Activated CD8-positive, alpha-beta memory T cell treated with anti-CD3 and anti-CD28 coated beads for 48 hours (primary cell): Measurements from ENCODE around the gene PPP6R2.
A peak's percentile ranks its signal among the peaks of the same experiment; 100 is the strongest.
"Not testable (repeated sequence)": the region's sequence is repeated elsewhere in the genome, so short reads cannot be mapped to it uniquely, and the experiment has no call there.

ENCODE experiments used
- DNase-seq, 3 experiments: peaks; one replicate each; pipeline ENCODE4 v3.0.0-alpha.2; 2020; ENCODE audit warnings: low read depth in 2 of 3, low spot score in 2 of 3

Gene PPP6R2

DNA sequence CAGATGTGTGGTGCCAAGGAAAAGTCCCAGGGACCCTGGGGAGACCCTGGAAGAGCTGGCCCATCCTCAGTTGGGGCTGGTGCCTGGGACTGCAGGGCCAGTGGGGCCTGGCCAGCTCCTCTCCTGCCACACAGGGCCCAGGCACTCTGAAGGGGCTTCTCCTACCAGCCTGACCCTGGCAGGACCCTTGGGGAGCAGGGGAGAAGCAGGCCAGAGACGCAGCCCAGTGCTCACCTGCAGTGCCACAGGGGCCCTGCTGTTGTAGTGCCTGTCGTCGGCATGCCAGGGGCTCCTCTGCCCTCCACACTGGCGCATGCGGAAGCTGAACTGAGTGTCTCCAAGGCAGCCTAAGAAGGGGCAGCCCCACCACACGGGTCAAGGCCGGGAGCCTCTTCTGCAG, 25.5 kb upstream of the PPP6R2 start:
- no peak for DNase-seq

DNA sequence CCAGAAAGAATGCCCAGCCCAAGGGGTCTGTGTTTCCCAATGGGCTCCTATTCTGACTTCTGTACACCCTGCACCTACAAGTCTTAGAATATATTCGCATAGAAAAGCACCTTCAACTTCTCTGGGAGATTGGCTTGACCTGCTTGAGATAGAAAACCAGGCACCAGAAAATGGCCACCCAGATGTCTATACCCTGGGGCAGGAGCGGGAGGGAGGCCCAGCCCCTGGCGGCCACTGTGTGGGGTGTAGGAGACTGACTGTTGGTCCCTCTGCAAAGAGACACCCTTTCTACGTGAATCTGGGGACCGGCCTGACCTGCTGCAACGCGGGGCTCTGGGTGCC, 24.8 kb upstream of the PPP6R2 start:
- DNase-seq, result no peak

DNA sequence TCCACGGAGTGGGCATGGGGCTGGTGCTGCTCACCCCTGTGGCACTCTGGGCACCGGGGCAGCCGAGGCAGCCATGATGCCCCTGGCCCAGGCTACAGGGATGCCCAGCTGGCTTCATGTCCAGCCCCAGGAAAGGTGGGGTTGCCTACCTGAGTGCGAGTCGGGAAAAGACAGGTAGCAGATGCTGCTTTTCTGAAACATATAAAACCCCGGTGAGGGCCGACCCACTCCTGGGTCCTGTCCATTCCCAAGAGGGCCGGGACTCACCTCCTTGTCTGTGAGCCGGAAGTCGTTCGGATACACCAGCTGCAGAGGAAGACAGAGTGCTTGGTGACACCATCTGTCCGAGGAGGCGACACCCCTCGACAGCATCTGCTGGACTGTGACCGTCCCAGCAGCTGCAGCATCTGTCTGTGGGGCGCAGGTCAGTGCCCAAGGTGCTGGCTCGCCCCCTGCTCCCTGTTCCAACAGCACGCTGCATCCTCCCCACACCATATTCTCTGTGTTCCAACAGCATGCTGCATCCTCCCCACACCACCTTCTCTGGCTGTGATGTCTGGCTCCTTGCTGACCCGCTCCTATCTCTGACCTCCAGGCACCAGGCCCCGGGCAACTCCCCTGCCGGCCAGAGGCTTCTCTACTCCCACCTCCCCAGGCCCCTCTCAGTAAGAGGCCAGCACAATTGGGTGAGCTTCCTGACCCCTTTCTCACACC, 24.3 kb upstream of the PPP6R2 start:
- DNase-seq, result no peak

DNA sequence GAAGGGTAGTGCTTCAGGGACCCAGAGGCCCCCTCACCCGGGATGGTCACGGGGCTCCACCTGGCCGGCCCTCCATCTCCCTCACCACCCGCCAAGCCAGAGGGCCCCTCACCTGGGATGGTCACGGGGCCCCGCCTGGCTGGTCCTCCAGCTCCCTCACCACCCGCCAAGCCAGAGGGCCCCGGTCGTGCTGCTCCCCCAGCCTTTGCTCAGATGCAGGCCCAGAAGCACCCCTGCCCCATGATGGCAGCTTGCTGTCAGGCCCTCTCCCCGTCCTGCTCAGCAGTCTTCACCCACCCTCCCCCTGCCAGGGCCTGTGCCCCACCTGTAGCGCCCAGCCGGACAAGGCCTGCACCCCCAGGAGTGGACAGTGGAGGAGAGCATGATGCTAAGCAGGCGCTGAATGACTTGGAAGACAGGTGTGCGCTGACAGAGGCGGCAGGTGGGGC, 23.6 kb upstream of the PPP6R2 start:
- no peak for DNase-seq

DNA sequence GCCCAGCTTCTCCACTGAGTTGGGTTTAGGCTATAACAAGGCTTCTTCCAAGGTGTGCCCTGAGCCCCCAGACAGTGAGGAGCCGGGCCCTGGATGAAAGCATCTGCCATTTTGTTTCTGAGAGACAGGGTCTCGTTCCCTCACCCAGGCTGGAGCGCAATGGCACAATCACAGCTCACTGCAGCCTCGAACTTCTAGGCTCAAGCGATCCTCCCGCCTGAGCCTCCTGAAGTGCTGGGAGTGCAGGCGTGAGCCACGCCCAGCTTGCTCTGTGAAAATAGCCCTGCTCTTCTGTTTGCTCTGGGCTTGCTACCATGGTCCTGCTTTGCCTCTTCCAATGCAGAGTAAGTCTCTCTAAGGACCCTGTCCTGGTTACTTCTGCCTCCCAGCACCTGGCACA, 23.0 kb upstream of the PPP6R2 start:
- DNase-seq, result no peak

DNA sequence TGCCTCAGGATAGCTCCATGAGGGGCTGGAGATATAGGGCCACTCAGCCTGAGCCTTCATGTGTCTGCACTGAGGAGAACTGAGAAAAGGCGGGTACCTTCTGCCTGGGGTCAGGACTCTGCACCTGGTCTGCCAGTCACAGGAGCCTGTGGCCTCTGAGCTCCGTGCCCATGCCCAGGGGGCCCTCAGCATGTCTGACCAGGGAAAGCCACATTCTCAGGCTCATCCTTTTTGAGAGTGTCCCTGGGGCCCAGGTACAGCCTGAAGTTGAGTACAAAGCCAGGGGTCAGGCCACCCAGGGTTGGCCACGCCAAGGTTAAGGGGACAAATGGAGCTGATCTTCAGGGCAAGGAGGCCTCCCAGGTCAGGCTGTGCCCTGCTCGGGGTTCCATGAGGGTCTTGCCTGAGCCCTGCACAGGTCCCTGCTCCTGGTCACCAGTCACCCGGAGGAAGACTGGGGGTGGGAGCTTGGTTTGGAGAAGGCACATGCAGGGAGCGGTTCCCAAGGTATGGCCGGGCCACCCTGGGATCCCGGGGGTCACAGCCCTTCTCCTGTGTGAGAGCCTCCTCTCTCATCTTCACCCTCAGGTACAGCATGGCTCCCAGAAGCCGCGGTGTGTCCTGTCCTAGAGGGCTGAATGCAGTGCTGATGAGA, 22.3 kb upstream of the PPP6R2 start:
- DNase-seq, result no peak

DNA sequence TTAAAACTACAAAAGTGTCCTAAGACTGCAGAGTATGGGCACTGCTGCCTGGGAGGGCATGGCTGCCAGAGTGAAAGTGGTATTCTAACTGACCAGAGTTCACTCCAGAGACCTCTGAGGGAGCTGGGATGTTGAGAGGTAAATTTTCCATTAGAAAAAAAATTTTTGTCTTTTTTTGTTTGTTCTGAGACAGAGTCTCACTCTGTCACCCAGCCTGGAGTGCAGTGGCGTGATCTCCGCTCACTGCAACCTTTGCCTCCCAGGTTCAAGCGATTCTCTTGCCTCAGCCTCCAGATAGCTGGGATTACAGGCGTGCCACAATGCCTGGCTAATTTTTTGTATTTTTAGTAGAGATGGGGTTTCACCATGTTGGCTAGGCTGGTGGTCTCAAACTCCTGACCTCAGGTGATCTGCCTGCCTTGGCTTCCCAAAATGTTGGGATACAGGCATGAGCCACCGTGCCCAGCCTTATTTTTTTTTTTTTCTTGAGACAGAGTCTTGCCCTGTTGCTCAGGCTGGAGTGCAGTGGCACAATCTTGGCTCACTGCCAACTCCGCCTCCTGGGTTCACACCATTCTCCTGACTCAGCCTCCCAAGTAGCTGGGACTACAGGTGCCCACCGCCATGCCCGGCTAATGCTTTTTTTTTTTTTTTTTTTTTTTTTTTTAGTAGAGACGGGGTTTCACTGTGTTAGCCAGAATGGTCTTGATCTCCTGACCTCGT, 20.6 kb upstream of the PPP6R2 start:
- DNase-seq, result not testable (repeated sequence)

DNA sequence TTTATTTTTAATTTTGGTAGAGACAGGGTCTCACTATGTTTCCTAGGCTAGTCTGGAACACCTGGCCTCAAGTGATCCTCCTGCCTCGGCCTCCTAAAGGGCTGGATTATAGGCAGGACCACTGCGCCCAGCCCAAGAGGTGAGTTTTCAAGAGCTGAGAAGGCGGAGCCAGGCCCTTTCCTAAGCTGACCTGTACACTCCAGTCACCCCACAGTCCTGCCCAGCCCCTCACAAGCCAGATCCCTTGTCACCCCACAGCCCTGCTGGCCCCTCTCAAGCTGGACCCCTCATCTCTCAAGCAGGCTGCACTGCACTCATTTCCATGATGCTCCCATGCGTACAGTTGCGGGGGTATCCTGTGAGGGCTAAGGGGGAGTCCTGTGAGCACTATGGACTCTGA, 19.2 kb upstream of the PPP6R2 start:
- DNase-seq, result no peak

DNA sequence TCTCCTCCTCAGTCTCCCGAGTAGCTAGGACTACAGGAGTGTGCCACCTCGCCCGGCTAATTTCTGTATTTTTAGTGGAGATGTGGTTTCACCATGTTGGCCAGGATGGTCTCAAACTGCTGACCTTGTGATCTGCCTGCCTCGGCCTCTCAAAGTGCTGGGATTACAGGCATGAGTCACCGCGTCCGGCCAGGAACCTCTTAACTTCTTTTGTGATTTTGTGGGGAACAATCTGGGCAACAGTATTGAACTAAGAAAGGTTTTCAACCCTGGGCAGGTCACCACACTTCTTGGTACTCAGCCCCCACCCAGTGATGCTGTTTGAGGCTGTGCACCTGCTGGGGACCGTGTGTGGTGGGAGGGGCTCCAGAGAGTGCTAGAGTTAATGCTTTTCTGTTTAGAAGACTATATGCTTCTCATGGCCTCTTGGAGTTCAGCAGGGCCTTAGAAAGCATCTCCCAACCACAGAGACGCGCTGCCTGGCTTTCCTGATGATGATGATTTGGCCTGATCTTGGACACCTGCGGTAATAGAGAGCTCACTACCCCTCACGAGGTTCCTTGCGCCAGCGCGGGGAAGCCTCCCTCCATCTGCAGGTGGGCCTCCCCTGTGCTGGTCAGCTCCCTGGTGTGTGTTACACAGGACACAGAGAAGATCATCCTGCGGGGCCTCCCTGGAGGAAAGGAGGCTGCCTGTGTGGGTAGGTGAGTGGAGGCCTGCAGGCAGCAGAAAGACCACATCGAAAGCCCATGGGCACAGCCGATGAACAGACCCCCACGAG, 17.5 kb upstream of the PPP6R2 start:
- DNase-seq, result no peak

DNA sequence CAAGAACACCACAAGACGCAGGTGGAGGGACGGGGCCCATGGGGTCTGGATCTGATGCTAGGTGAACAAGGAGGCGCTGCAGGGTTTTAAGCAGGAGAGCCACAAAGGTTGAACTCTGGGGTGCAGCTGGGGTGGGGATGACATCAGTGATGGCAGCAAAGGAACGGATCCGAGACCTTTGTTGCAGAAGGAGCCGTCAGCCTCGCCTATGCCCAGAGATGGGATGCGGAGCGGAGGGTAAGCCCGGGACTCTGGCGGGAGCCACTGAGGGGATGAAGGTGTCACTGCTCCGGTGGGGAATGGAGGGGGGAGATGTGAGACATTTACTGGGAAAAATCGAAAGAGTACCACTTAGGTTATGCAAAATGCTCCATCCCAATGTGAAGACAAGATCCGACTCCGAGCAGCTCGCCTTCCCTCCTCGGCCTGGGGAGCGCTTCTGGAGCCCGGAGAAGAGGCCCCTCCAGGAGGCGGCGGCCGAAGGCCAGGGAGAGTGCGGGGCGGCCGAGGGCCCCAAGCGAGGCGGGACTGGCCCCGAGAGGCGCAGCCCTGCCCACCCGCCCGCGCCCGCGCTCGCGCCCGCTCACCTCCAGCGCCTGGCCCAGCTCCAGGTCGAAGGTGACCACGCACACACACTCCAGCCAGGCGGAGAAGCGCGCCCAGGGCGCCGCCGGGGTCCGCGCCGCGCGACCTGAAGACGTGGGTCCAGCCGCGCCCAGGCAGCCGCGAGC, 16.7 kb upstream of the PPP6R2 start:
- DNase-seq, result no peak

DNA sequence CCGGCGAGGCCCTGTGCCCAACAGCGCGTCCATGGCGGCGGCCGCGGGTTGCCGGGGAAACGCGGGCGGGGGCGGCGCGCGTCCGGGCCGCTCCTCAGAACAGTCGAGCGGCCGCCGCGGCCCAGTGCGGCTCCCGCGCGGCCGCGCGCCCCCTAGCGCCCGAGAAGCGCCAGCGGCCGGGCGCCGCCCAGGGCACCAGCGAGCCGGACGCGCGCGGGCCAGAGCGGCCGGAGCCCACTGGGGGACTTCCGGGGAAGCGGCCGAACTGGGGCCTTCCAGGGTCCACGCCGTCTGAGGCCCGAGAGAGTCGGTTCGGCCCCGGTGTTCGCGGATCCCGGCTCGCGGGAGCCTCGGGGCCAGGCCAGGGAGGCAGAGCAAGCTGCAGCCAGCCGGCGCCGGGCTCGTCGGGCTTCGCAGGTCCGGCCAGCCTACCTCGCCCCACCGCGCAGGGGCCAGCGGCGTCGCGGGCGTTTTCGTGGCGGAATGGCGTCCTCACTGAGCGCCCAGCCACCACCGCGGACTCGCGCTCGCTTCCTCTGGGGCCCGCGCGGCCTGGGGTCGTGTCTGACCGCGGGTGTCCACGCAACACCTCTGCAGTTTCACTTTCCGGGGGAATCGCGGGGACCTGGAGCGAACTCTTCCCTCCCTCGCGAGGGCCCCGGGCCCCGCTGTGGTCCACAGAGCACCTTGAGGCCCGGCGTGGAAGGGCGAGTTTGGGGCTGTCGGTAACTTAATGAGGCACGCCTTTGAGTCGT, 16.0 kb upstream of the PPP6R2 start, which contains the start of gene DENND6B:
TSS of gene DENND6B (minus strand) at position 57 of the 755 bp plus-strand sequence. CDS start at position 33, 24 bp downstream.
- peak in 2 of 3 experiments; percentile 54 to 59 for DNase-seq

DNA sequence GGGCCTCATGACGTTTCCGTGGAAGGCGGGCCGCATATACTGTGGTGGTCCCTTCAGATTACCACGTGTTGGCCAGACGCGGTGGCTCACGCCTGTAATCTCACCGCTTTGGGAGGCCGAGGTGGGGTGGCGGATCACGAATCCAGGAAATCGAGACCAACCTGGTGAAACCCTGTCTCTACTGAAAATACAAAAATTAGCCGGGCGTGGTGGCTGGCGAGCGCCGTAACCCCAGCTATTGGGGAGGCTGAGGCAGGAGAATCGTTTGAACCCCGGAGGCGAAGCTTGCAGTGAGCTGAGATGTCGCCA, 15.5 kb upstream of the PPP6R2 start:
- no peak for DNase-seq

DNA sequence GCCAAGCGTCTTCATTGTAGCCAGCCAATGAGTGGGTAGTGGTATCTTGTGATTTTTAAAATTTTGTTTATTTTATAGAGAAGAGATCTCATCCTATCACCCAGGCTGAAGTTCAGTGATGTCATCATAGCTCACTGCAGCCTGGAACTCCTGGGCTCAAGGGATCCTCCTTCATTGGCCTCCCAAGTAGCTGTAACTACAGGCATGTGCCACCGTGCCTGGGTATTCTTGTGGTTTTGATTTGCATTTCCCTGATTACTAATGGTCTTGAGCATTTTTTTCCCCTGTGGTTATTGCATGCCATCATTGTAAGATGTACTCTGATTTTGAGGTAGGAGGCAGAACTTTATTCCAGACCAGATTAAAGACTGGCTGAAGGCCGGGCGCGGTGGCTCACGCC, 13.9 kb upstream of the PPP6R2 start:
- no peak for DNase-seq

DNA sequence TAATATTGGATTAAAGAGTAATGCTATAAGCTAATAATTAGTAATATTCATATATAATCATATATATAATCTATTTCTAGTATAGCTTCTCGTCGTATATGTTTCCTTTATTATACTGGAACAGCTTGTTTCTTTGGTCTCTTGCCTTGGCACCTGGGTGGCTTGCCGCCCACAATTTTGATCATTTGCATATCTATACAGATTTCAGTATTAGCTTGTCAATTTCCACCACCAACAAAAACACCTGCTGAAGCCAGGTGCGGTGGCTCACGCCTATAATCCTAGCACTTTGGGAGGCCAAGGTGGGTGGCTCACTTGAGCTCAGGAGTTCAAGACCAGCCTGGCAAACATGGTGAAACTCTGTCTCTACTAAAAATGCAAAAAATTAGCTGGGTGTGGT, 8.7 kb upstream of the PPP6R2 start:
- DNase-seq, result not testable (repeated sequence)

DNA sequence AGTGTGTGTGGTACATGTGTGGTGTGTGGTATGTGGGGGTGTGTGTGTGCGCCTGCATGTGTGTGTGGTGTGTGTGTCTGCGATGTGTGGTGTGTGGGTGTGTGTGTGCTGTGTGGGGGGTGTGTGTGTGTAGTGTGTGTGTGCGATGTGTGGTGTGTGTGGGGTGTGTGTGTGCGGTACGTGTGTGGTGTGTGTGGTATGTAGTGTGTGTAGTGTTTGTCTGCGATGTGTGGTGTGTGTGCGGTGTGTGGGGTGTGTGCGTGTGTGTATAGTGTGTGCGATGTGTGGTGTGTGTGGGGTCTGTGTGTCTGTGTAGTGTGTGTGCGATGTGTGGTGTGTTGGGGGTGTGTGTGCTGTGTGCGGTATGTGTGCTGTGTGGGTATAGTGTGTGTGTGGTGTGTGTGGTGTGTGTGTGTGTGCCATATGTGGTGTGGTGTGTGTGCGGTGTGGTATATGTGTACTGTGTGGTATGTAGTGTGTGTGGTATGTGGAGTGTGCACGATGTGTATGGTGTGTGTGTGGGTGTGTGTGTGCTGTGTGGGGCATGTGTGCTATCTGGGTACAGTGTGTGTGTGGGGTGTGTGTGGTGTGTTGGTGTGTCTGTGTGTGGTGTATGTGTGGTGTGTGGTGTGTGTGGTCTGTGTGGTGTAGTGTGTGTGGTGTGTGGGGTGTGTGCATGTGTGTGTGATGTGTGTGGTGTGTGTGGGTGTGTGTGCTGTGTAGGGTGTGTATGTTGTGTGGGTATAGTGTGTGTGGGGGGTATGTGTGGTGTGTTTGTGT, 5.7 kb upstream of the PPP6R2 start:
- DNase-seq, result no peak

DNA sequence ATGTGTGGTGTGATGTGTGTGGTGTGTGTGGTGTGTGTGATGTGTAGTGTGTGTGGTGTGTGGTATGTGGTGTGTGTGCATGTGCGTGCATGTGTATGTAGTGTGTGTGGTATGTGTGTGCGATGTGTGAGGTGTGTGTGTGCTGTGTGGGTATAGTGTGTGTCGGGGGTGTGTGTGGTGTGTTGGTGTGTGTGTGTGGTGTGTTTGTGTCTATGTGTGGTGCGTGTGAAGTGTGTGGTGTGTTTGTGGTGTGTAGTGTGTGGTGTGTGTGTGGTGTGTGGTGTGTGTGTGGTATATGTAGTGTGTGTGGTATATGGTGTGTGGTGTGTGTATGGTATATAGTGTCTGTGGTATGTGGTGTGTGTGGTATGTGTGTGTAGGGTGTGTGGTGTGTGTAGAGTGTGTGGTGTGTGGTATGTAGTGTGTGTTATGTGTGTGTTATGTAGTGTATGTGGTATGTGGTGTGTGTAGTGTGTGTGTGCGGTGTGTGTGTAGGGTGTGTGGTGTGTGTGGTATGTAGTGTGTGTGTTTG, 5.0 kb upstream of the PPP6R2 start:
- DNase-seq, result no peak

DNA sequence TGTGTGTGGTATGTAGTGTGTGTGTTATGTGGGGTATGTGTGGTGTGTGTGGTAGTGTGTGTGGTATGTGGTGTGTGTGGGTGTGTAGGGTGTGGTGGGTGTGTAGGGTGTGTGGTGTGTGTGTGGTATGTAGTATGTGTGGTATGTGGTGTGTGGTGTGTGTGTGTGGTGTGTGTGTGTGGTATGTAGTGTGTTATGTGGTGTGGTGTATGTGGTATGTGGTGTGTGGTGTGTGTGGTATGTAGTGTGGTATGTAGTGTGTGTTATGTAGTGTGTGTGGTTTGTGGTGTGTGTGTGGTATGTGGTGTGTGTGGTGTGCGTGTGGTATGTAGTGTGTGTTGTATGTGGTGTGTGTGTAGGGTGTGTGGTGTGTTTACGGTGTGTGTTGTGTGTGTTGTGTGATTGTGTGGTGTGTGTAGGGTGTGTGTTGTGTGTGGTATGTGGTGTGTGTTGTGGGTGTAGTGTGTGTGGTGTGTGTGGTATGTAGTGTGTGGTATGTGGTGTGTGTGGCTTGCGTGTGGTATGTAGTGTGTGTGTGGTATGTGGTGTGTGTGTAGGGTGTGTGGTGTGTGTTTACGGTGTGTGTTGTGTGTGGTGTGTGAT, 4.2 kb upstream of the PPP6R2 start:
- DNase-seq, result no peak

DNA sequence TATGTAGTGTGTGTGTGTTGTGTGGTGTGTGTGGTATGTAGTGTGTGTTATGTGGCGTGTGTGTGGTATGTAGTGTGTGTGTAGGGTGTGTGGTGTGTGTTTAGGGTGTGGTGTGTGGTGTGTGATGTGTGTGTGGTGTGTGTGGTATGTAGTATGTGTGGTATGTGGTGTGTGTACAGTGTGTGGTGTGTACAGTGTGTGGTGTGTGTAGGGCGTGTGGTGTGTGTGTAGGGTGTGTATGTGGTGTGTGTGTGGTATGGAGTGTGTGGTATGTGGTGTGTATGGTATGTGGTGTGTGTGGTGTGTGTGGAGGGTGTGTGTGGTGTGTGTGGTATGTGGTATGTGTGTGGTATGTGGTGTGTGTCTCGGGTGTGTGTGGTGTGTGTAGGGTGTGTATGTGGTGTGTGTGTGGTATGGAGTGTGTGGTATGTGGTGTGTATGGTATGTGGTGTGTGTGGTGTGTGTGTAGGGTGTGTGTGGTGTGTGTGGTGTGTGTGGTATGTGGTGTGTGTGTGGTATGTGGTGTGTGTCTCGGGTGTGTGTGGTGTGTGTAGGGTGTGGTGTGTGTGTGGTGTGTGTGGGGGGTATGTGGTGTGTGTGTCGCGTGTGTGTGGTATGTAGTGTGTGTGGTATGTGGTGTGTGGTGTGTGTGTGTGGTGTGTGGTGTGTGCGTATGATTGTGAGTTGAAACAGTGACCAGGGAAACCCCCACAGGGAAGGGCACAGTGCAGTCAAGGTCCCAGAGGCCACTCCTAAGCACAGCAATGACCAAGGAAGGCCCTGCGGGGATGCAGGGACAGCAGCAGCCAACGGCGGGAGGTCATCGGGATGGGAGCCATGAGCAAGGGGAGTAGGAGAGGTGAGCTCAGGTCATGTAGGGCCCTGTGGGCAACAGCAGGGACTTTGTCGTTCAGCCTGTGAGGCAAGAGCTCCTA, 2.9 kb upstream of the PPP6R2 start:
- no peak for DNase-seq
